Stimulated activated CD4-positive, alpha-beta T cell treated with anti-CD3 and anti-CD28 coated beads, Interleukin-1b, Interleukin-23, amount 100 ng/mL, for 24 hours (primary cell): ENCODE measurements around the gene NLGN1.
"Not testable (repeated sequence)": the region's sequence is repeated elsewhere in the genome, so short reads cannot be mapped to it uniquely, and the experiment has no call there.

Experiments
- DNase-seq, 4 experiments: peaks; one replicate each; pipeline ENCODE4 v3.0.0-alpha.2; 2020; ENCODE audit warnings: low read depth in 4 of 4, low spot score in 1 of 4

The NLGN1 gene

DNA sequence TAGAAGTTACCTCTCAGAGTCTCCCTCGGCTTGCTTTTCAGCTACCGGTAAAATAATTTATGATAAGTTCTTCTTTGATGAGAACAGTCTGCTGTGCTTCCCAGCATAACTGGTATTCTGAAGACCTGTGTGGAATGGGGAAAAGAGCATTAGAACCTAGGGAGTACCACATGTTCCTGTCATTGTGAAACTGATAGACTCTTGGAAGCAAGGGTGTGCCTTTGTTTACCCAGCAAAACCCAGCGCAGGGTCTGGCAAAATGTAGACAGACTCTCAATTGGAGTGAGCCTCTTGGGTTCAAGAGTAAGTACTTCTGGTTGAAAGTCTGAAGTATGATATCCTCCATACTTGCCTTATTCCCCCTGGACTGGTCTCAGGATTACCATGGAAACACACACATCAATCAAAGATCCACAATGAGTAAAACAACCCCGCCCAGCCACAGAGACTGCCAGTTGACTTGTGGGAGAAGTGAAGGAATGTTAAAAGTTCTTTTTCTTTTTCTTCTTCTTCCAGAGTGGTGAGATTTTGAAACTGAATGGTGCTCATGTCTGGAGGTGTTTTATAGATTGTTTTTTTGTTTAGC lies 809.2 kb downstream of the NLGN1 start:
- no peak for DNase-seq

DNA sequence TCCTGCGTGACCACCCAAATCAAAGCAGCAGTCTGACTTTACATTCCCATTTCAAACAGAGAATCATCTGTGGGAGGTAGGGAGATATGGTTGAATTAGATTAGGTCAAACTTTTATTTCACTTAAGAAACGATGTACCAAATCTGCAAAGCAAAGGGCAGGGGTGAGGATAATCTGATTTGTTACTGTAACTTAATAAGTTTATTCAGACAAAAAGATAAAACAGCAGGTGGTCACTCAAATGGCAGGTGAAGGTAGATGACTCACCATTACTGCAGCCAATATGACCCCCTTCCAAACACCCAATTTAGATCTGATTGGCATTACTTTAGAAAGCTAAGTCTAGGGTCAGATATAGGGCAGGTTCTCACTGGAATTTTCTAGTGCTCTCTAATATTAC lies 810.6 kb downstream of the NLGN1 start:
- no peak for DNase-seq

DNA sequence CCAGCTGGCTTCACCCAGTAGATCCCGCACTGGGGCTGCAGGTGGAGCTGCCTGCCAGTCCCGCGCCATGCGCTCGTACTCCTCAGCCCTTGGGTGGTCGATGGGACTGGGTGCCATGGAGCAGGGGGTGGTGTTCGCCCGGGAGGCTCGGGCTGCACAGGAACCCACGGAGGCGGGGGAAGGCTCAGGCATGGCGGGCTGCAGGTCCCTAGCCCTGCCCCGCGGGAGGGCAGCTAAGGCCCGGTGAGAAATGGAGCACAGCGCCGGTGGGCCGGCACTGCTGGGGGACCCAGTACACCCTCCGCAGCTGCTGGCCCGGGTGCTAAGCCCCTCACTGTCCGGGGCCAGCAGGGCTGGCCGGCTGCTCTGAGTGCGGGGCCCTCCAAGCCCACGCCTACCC lies 814.4 kb downstream of the NLGN1 start:
- DNase-seq: not testable (repeated sequence)

DNA sequence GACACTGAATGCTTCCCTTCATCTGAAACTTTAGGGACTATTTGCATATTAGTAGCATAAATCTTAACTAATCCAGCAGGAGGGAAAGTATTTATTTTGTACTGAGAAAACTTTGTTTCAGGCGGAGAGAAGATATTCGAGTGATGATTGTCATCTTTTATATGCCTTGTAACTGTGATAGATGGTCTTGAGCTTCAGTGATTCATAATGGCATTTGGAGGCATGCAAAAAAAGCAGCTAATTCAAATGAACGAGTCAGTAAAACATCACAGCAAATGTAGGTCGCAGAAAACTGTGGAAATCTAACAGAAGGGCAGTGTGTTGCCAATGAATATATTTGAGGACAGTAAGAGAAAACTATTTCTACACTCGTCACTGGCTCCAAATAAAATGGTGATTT lies 817.9 kb downstream of the NLGN1 start:
- no peak for DNase-seq

DNA sequence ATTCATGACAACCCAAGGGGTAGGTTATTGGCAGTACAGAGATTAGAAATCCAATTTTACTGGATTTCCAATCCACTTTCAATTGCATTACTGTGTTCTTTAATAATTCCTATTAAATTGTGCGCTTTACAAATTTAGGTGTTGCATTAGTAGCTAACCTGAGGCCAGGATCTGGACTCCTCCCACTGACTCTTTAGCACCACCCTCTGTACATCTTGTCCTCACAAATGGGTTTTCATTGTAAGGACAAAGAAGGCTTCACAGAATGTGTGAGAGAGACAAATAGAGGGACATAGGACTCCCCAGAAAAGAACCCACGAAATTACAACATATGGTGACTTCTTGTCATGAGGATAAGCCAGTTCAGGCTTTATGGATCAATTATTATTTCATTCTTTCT lies 818.5 kb downstream of the NLGN1 start:
- DNase-seq: no peak

DNA sequence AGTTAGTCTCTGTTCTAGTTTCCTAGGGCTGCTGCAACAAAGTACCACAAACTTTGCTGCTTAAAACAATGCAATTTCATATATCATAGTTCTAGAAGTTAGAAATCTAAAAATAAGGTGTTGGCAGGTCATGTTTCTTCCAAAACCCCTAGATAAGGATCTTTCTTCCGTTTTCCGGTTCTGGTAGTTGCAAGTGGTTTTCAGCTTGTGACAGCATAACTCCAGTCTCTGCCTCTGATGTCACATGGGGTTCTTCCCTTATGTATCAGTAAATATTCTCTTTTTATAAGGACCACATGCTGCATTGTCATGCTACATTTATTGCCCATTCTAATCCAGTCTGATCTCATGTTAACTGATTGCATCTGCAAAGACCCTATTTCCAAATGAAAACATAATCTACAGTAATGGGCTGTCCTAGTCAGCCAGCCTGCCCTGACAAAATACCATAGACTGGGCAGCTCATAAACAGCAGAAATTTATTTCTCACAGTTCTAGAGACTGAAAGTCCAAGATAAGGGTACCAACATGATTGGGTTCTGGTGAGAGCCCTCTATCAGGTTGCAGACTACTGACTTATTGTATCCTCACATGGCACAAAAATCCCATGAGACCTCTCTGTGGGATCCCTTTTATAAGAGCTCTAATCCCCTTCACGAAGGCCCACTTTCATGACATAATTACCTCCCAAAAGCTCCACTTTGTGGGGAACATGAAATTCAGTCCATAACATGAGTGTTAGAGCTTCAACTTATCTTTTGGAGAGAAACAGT lies 819.6 kb downstream of the NLGN1 start:
- DNase-seq: no peak

DNA sequence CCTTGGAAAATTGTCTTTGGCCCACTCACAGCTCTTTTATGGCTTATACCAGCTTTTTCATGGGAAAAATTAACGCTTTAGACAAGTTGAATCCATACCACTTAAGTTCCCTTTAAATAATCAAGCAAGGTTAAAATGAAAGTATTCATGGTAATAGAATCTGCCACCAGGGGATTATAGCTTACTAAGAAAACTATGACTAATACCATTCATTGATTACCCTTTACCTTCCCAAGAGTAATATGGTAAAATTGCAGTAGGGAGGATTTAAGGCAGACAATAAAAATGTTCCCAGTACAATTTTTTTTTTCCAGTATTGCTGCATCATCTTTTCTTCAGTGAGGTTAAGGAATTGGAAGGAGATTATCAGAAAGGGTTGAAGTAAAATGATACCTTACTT lies 820.5 kb downstream of the NLGN1 start:
- DNase-seq: no peak

DNA sequence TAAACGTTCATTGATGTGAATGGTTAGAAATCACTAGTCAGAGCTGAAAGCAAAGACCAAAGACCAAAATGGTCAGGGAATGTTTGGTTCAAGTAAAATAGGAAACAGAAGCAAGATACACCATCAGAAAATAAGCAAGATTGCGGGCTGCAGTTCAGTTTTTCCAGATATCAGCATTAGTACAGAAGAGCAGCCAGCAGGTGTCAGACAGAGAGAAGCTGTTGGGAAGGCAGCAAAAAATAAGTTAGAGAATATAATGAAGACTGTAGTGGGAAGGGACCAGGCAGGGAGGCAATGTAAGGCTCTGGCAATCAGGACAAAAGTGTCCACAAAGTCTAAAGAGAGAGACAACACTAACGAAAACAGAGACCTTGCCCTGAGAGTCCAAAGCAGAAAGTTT lies 822.2 kb downstream of the NLGN1 start:
- no peak for DNase-seq

DNA sequence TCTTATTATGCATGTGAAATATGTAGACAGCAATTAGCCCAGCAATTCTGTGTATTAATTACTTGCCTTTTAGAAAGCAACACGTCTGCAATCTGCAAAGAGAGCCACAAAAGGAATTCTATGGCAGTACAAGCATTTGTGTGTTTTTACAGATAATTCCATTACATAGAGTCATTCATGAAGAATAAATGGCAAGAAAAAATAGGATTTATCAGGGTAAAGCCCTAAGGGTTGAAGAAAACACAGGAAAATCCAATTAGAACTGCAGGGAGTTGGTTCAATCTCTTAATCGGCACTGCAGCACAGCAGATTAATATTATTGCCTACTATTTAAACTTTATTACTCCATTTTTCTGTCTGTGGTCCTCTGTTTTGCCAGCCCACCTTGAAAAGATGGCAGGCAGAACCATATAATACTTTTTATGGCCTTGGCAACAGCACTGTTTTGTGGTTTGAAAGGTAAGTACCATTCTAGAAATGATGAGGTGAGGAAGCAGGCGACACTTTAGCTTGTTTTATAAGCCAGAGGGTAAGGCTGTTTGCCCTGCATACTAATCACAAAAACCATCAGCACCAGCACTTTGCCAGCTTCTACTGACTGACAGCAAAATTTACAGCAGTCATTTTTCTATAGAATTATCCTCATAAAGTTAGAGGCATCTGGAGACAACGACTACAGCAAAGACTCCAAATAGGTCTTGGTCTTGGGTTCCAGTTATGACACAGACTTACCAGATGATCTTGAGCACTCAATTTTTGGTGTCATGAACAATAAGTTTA lies 823.4 kb downstream of the NLGN1 start:
- no peak for DNase-seq

DNA sequence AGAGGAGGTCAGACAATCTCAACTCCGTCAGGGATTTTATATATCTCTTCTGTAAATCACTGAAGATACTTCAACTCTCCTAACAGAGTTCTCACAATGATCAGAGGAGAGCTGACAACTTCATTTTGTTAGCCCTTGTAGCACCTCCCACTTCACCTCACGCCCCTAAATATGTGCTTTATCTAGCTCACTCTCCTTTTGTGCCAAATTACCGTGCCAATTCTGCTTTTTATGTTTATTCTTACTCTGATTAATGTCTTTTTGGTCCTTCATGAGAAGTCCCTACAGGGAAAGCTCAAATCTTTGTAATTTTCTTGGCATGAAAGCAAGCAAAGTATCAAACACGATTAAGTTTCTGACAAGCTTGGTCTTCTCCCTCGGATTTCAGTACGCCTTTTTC lies 825.5 kb downstream of the NLGN1 start:
- no peak for DNase-seq

DNA sequence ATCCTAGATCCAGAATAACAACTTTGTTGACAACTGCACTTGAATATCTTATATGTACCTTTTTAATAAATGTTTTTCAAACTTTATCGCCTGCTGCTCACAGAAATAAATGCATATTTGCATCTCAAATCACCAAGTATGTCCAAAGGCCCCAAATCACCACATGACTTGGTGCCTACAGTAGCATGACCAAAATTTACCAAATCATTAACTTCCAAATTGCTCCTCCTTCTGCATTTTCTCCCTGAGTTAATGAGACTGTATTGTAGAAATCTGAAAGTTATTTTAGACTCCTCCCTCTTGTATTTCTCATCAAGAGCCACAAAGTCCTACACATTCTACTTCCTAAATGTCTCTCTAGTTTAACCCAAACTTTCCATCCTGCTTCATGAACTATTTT lies 826.1 kb downstream of the NLGN1 start:
- DNase-seq: no peak

DNA sequence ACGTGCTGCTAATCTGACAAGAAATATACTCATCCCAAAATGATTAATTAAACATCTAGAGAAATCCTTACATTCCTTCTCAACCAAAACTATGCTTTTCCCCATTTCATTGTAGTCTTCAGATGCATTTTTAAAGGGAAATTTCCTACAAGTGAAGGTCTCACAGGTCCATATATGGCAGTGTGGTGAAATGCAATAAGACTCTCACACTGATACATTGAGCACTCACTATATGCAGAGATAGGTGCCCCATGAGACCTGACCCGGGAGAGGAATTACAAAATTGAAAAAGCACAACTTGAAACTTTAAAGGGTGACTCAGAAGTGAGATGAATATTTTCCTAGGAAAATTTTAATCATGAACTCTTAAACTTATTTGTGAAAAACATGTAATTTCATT lies 832.4 kb downstream of the NLGN1 start:
- no peak for DNase-seq

DNA sequence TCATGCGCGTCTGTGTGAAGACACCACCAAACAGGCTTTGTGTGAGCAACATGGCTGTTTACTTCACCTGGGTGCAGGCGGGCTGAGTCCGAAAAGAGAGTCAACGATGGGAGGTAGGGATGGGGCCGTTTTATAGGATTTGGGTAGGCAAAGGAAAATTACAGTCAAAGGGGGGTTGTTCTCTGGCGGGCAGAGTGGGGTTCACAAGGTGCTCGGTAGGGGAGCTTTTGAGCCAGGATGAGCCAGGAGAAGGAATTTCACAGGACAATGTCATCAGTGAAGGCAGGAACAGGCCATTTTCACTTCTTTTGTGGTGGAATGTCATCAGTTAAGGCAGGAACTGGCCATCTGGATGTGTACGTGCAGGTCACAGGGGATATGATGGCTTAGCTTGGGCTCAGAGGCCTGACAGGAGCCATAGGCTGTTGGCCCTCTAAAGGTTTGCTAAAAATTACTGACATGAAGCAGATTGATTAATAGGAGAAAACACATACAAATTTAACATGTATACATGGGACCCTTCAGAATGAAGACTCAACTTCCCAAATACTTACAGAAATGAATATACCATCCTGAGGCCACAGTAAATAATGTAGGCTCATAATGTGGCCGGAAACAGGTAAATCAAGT lies 834.6 kb downstream of the NLGN1 start:
- DNase-seq: not testable (repeated sequence)

DNA sequence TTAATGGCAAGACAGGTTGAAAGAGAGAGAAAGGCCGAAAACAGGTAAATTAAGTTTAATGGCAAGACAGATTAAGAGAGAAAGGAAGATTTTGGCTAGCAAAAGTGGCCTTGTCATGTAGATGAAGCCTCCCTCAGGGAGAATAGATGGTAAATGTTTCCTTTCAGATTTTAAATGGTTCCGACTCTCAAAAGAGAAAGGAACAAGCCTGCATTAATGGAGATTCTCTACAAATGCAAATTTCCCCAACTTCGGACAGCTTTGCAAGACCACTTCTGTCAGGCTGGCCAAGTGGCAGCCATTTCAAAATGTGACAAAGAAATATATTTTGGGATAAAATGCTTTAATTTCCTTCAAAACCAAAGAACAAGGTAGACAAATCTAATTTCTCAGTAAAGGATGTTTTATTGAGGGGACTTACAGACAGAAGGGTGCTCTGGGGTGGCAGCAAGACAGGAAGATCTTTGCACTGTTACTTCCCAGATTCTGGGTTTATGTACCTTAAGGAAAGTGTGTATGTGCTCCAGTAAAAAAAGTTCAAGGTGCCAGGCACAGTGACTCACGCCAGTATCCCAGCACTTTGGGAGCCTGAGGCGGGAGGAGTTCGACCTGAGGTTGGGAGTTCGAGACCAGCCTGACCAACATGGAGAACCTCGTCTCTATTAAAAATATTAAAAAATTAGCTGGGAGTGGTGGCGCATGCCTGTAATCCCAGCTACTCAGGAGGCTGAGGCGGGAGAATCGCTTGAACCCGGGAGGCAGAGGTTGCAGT lies 835.3 kb downstream of the NLGN1 start:
- no peak for DNase-seq

DNA sequence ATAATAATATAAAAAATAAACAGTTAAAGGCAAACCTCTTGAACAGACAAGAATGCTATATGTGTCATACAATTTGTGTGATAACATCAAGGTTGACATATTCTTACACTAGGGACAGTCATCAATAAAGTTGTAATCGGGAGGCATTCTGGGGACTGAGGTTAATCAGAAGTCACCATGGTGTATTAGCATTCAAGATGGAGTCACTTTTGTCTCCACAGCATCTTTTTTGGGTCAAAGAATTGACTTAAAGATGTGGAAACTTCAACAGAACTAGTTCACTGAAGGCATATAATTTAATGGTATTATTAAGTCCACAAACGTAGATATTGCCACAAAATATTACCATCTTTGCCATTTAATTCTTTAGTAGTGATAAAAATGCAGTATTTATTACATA lies 836.0 kb downstream of the NLGN1 start:
- no peak for DNase-seq

DNA sequence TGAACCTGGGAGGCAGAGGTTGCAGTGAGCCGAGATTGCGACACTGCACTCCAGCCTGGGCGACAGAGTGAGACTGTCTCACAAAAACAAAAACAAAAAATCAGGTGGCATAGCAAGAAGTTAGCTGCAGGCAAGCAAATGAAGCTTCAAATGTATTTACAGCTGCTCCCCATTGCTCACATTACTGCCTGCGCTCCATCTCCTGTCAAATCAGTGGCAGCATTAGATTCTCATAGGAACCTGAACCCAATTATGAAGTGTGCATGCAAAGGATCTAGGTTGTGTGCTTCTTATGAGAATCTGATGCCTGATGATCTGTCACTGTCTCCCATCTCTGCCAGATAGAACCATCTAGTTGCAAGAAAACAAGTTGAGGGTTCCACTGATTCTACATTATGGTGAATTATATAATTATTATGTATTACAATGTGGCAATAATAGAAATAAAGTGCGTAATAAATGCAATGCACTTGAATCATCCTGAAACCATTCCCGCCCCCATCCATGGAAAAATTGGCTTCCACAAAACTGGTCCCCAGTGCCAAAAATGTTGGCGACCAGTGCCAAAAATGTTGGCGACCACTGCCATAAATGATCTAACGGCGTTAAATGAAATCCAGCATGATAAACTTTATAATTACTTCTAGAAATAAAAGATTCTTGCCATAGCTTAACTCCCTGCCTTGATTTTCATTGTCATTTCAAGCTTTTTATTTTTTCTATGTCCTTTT lies 844.9 kb downstream of the NLGN1 start:
- no peak for DNase-seq

DNA sequence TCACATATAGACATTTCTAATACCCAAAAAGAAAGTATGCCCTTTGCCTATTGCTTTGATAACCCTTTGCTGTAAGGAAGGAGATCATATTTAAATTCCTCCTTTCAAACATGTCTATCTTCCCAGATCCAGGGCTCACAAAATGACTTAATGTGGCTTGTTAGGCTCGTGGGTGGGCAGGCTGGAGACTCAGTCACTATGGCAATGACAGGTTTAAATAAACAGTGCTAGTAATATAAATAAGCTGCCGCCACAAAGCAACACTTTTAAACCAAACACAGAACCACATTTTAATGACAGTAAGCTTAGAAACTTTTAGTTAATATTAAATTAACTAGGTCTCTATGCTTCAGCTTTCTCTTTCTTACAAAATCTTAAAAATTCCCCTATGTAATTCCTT lies 845.6 kb downstream of the NLGN1 start:
- DNase-seq: no peak

DNA sequence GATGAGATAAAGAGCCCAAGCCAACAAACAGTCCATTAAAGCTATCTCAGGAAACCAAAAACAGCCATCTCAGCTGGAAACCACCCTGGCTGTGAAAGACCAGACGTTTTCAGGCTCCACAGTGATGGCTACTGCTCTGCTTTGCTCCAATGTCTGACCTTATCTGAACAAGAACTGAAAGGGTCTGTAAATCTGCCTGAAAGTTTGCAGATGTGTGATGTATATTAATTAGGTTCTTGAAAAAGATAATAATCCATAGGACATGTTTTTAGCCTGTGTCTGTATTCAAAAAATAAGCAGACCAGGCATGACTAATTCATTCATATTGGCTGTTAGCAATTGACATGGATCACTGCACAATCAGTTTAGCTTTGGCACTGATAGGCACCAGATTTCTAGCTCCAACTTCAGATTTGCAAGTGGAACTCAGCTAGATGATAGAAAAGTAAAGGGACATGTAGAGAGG lies 850.2 kb downstream of the NLGN1 start:
- DNase-seq: no peak

DNA sequence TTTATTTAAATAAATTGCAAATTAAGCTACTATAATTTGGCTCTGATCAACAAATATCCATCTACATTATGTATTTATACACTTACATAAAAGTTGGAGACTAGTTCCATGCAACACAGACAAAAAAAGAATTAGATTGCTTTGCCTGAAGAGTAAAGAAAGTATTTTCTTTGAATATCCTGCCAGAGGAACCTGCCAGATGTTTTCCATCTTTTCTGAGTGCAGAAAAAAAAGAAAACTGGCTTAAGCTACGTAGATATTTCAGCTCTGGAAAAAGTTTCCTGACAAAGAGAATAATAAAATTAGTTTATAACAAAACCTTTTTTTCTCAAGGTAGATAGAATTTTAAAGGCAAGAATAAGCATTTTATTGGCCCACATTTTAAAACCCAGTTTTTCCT lies 854.1 kb downstream of the NLGN1 start:
- no peak for DNase-seq

DNA sequence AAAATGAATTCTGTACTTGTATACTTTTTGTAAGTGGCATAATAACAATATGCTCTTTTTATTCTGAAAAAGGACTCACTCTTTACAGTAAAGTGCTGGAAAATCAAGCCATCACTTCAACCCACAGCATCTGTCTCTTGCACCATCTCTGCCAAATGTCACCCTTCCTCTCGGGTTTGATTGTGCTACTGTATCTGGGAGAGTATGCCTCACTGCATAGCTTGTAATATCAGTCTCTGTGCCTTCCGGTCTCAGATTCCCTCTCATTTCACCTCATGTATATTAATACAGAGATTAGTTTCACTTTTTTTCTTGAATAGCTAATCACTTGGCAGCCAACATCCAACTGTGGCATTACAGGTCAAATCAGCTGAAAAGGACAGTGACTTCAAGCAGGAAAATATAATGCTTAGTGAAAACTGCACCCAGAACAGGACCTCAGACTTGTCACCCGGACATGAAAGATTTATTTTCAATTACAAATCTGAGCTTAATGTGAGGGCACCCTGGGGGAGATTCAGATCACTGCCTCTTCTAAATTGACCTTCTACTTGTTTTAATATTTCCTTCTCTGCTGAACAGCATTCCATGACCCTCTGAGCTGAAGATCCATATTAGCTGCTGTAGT lies 855.8 kb downstream of the NLGN1 start:
- DNase-seq: no peak
